ENCODE measurements around the gene EVI5. TPM values are rescaled to one million over a fixed set of nuclear protein-coding genes. Genes with fewer than 3 reads are reported as not detected.

The EVI5 gene
- total RNA-seq, 2 donors from 2014 or later = 20.8 to 29.0 TPM

GRCh38 chr1:92465256-92465647 lies 319.7 kb downstream of the EVI5 start:
- H3K4me3 ChIP-seq (ENCODE audit: low read length) = no peak overlapping the region
- H3K36me3 ChIP-seq (ENCODE audit: control insufficient read depth, insufficient read depth, low read length) = no peaks in the 10 kb centered on the region
- no peak overlapping the region for H3K9ac ChIP-seq (ENCODE audit: extremely low read depth, low read length, poor library complexity, severe bottlenecking)
- TF ChIP-seq CTCF (conservative IDR thresholded peaks at IDR 0.05) = no peak
- H3K9me3 ChIP-seq (ENCODE audit: control insufficient read depth, low read length) = no peaks in the 10 kb centered on the region
- H3K27ac ChIP-seq (ENCODE audit: low read depth, low read length) = no peak overlapping the region
- Mint-ChIP-seq H3K4me1 (no peaks in the 10 kb centered on the region), H3K36me3 (ENCODE audit: low read depth) (no peaks in the 10 kb centered on the region), H3K9me3 (no peaks in the 10 kb centered on the region), H3K27me3 (ENCODE audit: insufficient read depth) (no peaks in the 10 kb centered on the region), H3K27ac (no peak overlapping the region), H3K4me3 (no peak overlapping the region)
- H3K27me3 ChIP-seq (ENCODE audit: control insufficient read depth, insufficient read depth, low read length, poor library complexity, severe bottlenecking) = no peaks in the 10 kb centered on the region
- H3K4me1 ChIP-seq (ENCODE audit: control insufficient read depth, insufficient read depth, low read length) = no peaks in the 10 kb centered on the region
- WGBS, 2 experiments (ENCODE audit: insufficient coverage in 1 of 2, insufficient read length in 1 of 2) = 96 to 100% methylated on average over 1 of the region's 1 CpG
- DNase-seq = no peak

DNA sequence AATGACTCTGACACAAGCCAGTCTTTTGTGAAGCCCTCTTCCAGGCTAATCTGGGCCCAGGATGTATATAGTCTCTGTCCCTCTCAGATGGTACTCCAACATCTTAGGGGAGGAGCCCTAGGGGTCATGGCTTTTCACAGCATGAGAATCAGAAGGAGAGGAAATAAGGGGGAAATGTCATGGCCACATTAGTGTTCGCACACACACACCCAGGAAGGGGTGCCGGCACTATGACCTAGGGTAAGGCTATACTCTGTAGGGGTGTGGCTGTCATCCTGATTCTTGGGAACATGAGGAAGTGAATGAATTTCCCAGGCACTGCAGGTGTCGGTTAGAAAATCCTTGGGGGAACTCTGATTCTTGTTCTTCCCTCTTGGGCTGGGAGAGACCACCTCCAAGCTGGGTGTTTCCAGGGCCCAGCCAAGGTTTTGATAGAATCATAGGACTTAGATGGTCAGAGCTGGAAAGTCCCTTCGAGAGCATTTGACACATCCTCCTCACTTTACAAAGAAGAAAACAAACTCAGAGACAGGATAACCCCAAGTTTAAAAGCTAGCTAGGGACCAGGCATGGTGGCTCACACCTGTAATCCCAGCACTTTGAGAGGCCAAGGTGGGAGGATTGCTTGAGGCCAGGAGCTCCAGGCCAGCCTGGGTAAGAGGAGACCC lies 320.2 kb downstream of the EVI5 start:
- Histone ChIP-seq H3K4me1 (ENCODE audit: control insufficient read depth, insufficient read depth, low read length) (no peaks in the 10 kb centered on the region), H3K27me3 (ENCODE audit: control insufficient read depth, insufficient read depth, low read length, poor library complexity, severe bottlenecking) (no peaks in the 10 kb centered on the region), H3K4me3 (ENCODE audit: low read length) (no peak overlapping the region), H3K36me3 (ENCODE audit: control insufficient read depth, insufficient read depth, low read length) (no peaks in the 10 kb centered on the region), H3K9me3 (ENCODE audit: control insufficient read depth, low read length) (no peaks in the 10 kb centered on the region), H3K9ac (ENCODE audit: extremely low read depth, low read length, poor library complexity, severe bottlenecking) (no peak overlapping the region), H3K27ac (ENCODE audit: low read depth, low read length) (no peak overlapping the region)
- no peak overlapping the region for H3K27ac Mint-ChIP-seq
- no peak for TF ChIP-seq CTCF (conservative IDR thresholded peaks at IDR 0.05)
- no peaks in the 10 kb centered on the region for H3K9me3 Mint-ChIP-seq
- no peak for DNase-seq
- H3K27me3 Mint-ChIP-seq (ENCODE audit: insufficient read depth) = no peaks in the 10 kb centered on the region
- no peak overlapping the region for H3K4me3 Mint-ChIP-seq
- peaks cover 2% of the 10 kb centered on the region for H3K4me1 Mint-ChIP-seq
- 96 to 100% methylated on average over 1 to 4 of the region's 4 CpGs for WGBS, 2 experiments (ENCODE audit: insufficient coverage in 1 of 2, insufficient read length in 1 of 2)
- H3K36me3 Mint-ChIP-seq (ENCODE audit: low read depth) = no peaks in the 10 kb centered on the region

- Histone ChIP-seq H3K27me3 (ENCODE audit: control insufficient read depth, insufficient read depth, low read length, poor library complexity, severe bottlenecking) (no peaks in the 10 kb centered on the region), H3K36me3 (ENCODE audit: control insufficient read depth, insufficient read depth, low read length) (no peaks in the 10 kb centered on the region), H3K27ac (ENCODE audit: low read depth, low read length) (no peak overlapping the region), H3K4me3 (ENCODE audit: low read length) (no peak overlapping the region), H3K9ac (ENCODE audit: extremely low read depth, low read length, poor library complexity, severe bottlenecking) (no peak overlapping the region), H3K4me1 (ENCODE audit: control insufficient read depth, insufficient read depth, low read length) (no peaks in the 10 kb centered on the region), H3K9me3 (ENCODE audit: control insufficient read depth, low read length) (no peaks in the 10 kb centered on the region)
- no peaks in the 10 kb centered on the region for H3K9me3 Mint-ChIP-seq
- H3K4me3 Mint-ChIP-seq = no peak overlapping the region
- no peaks in the 10 kb centered on the region for H3K27me3 Mint-ChIP-seq (ENCODE audit: insufficient read depth)
- peaks cover 4% of the 10 kb centered on the region for H3K4me1 Mint-ChIP-seq
- WGBS, 2 experiments (ENCODE audit: insufficient coverage in 1 of 2, insufficient read length in 1 of 2) = 86 to 89% methylated on average over 4 to 5 of the region's 5 CpGs
- H3K27ac Mint-ChIP-seq = no peak overlapping the region
- H3K36me3 Mint-ChIP-seq (ENCODE audit: low read depth) = no peaks in the 10 kb centered on the region
- no peak for DNase-seq
- peak; percentile 16 for TF ChIP-seq CTCF (conservative IDR thresholded peaks at IDR 0.05)
Observed at GRCh38 chr1:92461364-92462097, 323.4 kb downstream of the EVI5 start.

All from endodermal cell (in vitro differentiated cells).